Spleen (tissue), 7 donors: ENCODE measurements around the gene AHI1.

ENCODE experiments used
- CTCF ChIP-seq, 11 experiments: fragments of 200-600 bp in 7 of 11; fragments of 450-650 bp in 4 of 11; sonication (generic) in 4 of 11; IDR thresholded peaks in 8 of 11; conservative IDR thresholded peaks in 3 of 11; 1 replicate in 7 of 11; 2 replicates in 4 of 11; pipeline versions ENCODE4 v1.4.0 to v1.8.0; 2016 to 2021; ENCODE audit warnings: antibody characterized with exemption in 11 of 11, inconsistent platforms in 4 of 11, mild to moderate bottlenecking in 1 of 11
- POLR2A ChIP-seq, 3 donors: fragments of 450-650 bp; IDR thresholded peaks; one replicate each; pipeline ENCODE4 v1.5.1; 2017; ENCODE audit warnings: antibody characterized with exemption in 3 of 3, mild to moderate bottlenecking in 1 of 3
- POLR2AphosphoS5 ChIP-seq, 3 donors: sonication (generic); formaldehyde crosslinking; IDR thresholded peaks; one replicate each; pipeline ENCODE4 v1.5.1; 2017; ENCODE audit warnings: antibody characterized with exemption in 3 of 3
- donor health status: DM: no; HTN: no; CAD: no; lungs with moderate emphysema.
- donor health status: DM: no; HTN: no; CAD: no.
- donor health status: DM: no; HTN: no; CAD: no.

DNA sequence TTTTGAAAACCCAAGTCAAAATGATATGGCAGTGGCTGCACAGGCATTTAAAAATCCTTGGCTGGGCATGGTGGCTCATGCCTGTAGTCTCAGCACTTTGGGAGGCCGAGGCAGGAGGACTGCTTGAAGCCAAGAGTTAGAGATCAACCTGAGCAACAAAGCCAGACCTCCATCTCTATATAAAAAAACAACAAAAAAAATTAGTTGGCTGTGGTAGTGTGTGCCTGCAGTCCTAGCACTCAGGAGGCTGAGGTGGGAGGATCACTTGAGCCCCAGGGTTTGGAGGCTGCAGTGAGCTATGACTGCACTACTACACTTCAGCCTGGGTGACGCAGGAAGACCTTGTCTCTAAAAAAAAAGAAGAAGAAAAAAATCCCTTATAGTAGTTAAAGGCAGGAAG lies 173.6 kb downstream of the AHI1 start:
- TF ChIP-seq POLR2AphosphoS5 (IDR thresholded peaks at IDR 0.05) (no peak), POLR2A (IDR thresholded peaks at IDR 0.05) (no peak), CTCF (IDR thresholded peaks at IDR 0.05 in 8 of 11, conservative IDR thresholded peaks at IDR 0.05 in 3 of 11) (no peak)
